CD4-positive, alpha-beta memory T cell (primary cell): ENCODE measurements around the gene PSMD14. TPM values are rescaled to one million over a fixed set of nuclear protein-coding genes. Genes with fewer than 3 reads are reported as not detected.
A peak's percentile ranks its signal among the peaks of the same experiment; 100 is the strongest.

ENCODE experiments used
- CTCF ChIA-PET: fragments of 350-600 bp; sonication (Branson Sonifier 250); formaldehyde crosslinking; loops from one replicate; lab custom pipeline; 2021; ENCODE audit warnings: inconsistent platforms; ENCODE audit not compliant: partially characterized antibody; lab: Charles Lee
- POLR2A ChIA-PET: fragments of 350-600 bp; sonication (Branson Sonifier 250); formaldehyde crosslinking; loops from one replicate; lab custom pipeline; 2021; ENCODE audit not compliant: partially characterized antibody; lab: Charles Lee
- DNase-seq, 5 donors: peaks; one replicate each; pipeline versions ENCODE4 v3.0.0 to v3.0.0-alpha.2; 2020 to 2022; ENCODE audit warnings: mixed read lengths in 1 of 5
- H3K27ac ChIP-seq: one replicate; pipeline ENCODE4 v1.7.0; 2013; ENCODE audit warnings: low read depth, low read length
- H3K27me3 ChIP-seq: 2 replicates; pipeline ENCODE4 v1.7.0; 2013; ENCODE audit warnings: mild to moderate bottlenecking, low read length, moderate library complexity; ENCODE audit not compliant: insufficient read depth
- H3K36me3 ChIP-seq: 2 replicates; pipeline ENCODE4 v1.7.0; 2013; ENCODE audit warnings: mild to moderate bottlenecking, low read length, moderate library complexity; ENCODE audit not compliant: insufficient read depth
- H3K4me1 ChIP-seq: 2 replicates; pipeline ENCODE4 v1.7.0; 2013; ENCODE audit warnings: mild to moderate bottlenecking, low read length, moderate library complexity; ENCODE audit not compliant: insufficient read depth
- H3K4me3 ChIP-seq, 2 donors: one replicate each; pipeline ENCODE4 v1.7.0; 2013; ENCODE audit warnings: low read length in 2 of 2, mild to moderate bottlenecking in 1 of 2
- H3K9me3 ChIP-seq, 2 donors: one replicate each; pipeline ENCODE4 v1.7.0; 2013; ENCODE audit warnings: low read length in 2 of 2, control low read depth in 1 of 2; ENCODE audit not compliant: control insufficient read depth in 1 of 2
- H3K27ac Mint-ChIP-seq, 7 donors: one replicate each; pipeline ENCODE4 v1.8.0; 2020 to 2021; ENCODE audit warnings: mixed read lengths in 7 of 7, mild to moderate bottlenecking in 6 of 7, inconsistent platforms in 3 of 7, moderate library complexity in 3 of 7
- H3K27me3 Mint-ChIP-seq, 2 donors: one replicate each; pipeline ENCODE4 v1.8.0; 2020 to 2021; ENCODE audit warnings: mixed read lengths in 2 of 2
- H3K36me3 Mint-ChIP-seq, 2 donors: one replicate each; pipeline ENCODE4 v1.8.0; 2020 to 2021; ENCODE audit warnings: mixed read lengths in 2 of 2, inconsistent platforms in 1 of 2, mild to moderate bottlenecking in 1 of 2
- H3K4me1 Mint-ChIP-seq, 4 donors: one replicate each; pipeline ENCODE4 v1.8.0; 2020 to 2021; ENCODE audit warnings: mixed read lengths in 4 of 4, mild to moderate bottlenecking in 1 of 4
- H3K4me3 Mint-ChIP-seq, 8 donors: one replicate each; pipeline ENCODE4 v1.8.0; 2020 to 2021; ENCODE audit warnings: mixed read lengths in 8 of 8, mild to moderate bottlenecking in 7 of 8, moderate library complexity in 6 of 8, inconsistent platforms in 3 of 8
- H3K9me3 Mint-ChIP-seq, 8 donors: one replicate each; pipeline ENCODE4 v1.8.0; 2020 to 2021; ENCODE audit warnings: mixed read lengths in 8 of 8, mild to moderate bottlenecking in 5 of 8, inconsistent platforms in 3 of 8, moderate library complexity in 1 of 8
- intact Hi-C: fragments of 100-400 bp; cut with micrococcal nuclease; formaldehyde crosslinking; loops from one replicate; pipeline ENCODE4 v1.15.1; 2023
- polyA plus RNA-seq, 2 donors: library from polyadenylated mRNA; unstranded; fragments of 300-500 nt; fragmentation: Illumina TruSeq; gene quantifications; one replicate each; pipeline ENCODE4 v1.2.3, GENCODE V29; 2021
- total RNA-seq, 2 experiments: library from RNA; stranded (reverse); gene quantifications; one replicate each; pipeline ENCODE4 v1.2.3, GENCODE V29; 2021

PSMD14 gene
- total and polyA plus RNA-seq, 4 experiments from 2014 or later: 14.1 to 95.4 (median 35.5) TPM

DNA sequence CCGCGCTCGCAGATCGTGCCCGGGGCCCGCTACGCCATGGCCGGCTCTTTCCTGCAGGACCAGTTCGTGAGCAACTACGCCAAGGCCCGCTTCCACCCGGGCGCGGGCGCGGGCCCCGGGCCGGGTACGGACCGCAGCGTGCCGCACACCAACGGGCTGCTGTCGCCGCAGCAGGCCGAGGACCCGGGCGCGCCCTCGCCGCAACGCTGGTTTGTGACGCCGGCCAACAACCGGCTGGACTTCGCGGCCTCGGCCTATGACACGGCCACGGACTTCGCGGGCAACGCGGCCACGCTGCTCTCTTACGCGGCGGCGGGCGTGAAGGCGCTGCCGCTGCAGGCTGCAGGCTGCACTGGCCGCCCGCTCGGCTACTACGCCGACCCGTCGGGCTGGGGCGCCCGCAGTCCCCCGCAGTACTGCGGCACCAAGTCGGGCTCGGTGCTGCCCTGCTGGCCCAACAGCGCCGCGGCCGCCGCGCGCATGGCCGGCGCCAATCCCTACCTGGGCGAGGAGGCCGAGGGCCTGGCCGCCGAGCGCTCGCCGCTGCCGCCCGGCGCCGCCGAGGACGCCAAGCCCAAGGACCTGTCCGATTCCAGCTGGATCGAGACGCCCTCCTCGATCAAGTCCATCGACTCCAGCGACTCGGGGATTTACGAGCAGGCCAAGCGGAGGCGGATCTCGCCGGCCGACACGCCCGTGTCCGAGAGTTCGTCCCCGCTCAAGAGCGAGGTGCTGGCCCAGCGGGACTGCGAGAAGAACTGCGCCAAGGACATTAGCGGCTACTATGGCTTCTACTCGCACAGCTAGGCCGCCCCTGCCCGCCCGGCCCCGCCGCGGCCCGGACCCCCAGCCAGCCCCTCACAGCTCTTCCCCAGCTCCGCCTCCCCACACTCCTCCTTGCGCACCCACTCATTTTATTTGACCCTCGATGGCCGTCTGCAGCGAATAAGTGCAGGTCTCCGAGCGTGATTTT, 115.5 kb downstream of the PSMD14 start:
- peaks cover 77% of the 10 kb centered on the region for H3K27me3 ChIP-seq
- no peak overlapping the region for H3K27ac ChIP-seq
- Mint-ChIP-seq H3K9me3 (peaks cover 0 to 39% (median 17%) of the 10 kb centered on the region in 8 donors), H3K4me1 (peaks cover 16 to 49% (median 32%) of the 10 kb centered on the region in 4 donors), H3K27me3 (peaks cover 68 to 79% of the 10 kb centered on the region in 2 donors), H3K4me3 (peak overlapping the region; percentile 68 to 90 (median 76)), H3K27ac (peak overlapping the region in 3 of 7 donors; percentile 56 to 61 (median 56)), H3K36me3 (peaks cover 0 to 3% of the 10 kb centered on the region in 2 donors)
- peak in 2 of 5 donors; percentile 6 to 22 for DNase-seq
- no peaks in the 10 kb centered on the region for H3K36me3 ChIP-seq
- ChIA-PET CTCF (no interaction called here), POLR2A (no interaction called here)
- intact Hi-C loops: no loop called here
- peaks cover 25% of the 10 kb centered on the region for H3K4me1 ChIP-seq
- H3K9me3 ChIP-seq: no peaks in the 10 kb centered on the region
- no peak overlapping the region for H3K4me3 ChIP-seq

DNA sequence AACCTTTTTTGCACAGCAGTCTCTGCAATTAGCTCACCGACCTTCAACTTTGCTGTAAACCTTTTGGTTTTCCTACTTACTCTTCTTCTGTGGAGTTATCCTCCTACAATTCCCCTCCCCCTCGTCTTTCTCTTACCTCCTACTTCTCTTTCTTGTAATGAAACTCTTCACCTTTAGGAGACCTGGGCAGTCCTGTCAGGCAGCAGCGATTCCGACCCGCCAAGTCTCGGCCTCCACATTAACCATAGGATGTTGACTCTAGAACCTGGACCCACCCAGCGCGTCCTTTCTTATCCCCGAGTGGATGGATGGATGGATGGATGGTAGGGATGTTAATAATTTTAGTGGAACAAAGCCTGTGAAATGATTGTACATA, 116.2 kb downstream of the PSMD14 start:
- Histone ChIP-seq H3K36me3 (no peaks in the 10 kb centered on the region), H3K27ac (no peak overlapping the region), H3K9me3 (no peaks in the 10 kb centered on the region), H3K4me3 (no peak overlapping the region), H3K27me3 (peaks cover 78% of the 10 kb centered on the region), H3K4me1 (peaks cover 18% of the 10 kb centered on the region)
- peak overlapping the region; percentile 68 to 90 (median 75) for H3K4me3 Mint-ChIP-seq
- peaks cover 13 to 42% (median 26%) of the 10 kb centered on the region in 4 donors for H3K4me1 Mint-ChIP-seq
- ChIA-PET POLR2A (no interaction called here), CTCF (no interaction called here)
- peaks cover 0 to 41% (median 18%) of the 10 kb centered on the region in 8 donors for H3K9me3 Mint-ChIP-seq
- intact Hi-C loops: no loop called here
- peak overlapping the region in 4 of 7 donors; percentile 14 to 56 (median 36) for H3K27ac Mint-ChIP-seq
- peaks cover 0 to 3% of the 10 kb centered on the region in 2 donors for H3K36me3 Mint-ChIP-seq
- peaks cover 67 to 78% of the 10 kb centered on the region in 2 donors for H3K27me3 Mint-ChIP-seq
- DNase-seq: no peak

DNA sequence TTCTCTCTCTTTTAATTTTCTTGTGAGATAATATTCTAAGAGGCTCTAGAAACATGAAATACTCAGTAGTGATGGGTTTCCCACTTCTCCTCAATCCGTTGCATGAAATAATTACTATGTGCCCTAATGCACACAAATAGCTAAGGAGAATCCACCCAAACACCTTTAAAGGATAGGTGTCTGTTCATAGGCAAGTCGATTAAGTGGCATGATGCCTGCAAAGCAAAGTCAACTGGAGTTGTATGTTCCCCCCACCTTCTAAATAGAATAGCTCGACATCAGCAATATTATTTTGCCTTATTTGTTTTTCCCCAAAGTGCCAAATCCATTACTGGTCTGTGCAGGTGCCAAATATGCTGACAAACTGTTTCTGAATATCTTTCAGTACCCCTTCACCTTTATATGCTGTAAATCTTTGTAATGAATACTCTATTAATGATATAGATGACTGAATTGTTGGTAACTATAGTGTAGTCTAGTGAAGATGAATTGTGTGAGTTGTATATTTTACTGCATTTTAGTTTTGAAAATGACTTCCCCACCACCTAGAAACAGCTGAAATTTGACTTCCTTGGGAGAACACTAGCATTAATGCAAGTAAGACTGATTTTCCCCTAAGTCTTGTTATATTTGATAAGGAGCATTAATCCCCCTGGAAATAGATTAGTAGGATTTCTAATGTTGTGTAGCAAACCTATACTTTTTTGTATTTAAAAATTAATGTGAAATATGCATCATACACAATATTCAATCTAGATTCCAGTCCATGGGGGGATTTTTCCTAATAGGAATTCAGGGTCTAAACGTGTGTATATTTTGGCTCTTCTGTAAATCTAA, 116.9 kb downstream of the PSMD14 start:
- Histone ChIP-seq H3K9me3 (no peaks in the 10 kb centered on the region), H3K36me3 (no peaks in the 10 kb centered on the region), H3K27me3 (peaks cover 73% of the 10 kb centered on the region), H3K4me3 (no peak overlapping the region), H3K27ac (no peak overlapping the region), H3K4me1 (peaks cover 18% of the 10 kb centered on the region)
- Mint-ChIP-seq H3K4me3 (peak overlapping the region in 7 of 8 donors; percentile 68 to 90 (median 76)), H3K36me3 (peaks cover 0 to 3% of the 10 kb centered on the region in 2 donors), H3K9me3 (peaks cover 0 to 41% (median 18%) of the 10 kb centered on the region in 8 donors), H3K4me1 (peaks cover 13 to 41% (median 26%) of the 10 kb centered on the region in 4 donors), H3K27me3 (peaks cover 66 to 77% of the 10 kb centered on the region in 2 donors), H3K27ac (peak overlapping the region in 3 of 7 donors; percentile 15 to 65 (median 36))
- intact Hi-C loops: no loop called here
- CTCF ChIA-PET: no interaction called here
- no peak for DNase-seq
- POLR2A ChIA-PET: no interaction called here

DNA sequence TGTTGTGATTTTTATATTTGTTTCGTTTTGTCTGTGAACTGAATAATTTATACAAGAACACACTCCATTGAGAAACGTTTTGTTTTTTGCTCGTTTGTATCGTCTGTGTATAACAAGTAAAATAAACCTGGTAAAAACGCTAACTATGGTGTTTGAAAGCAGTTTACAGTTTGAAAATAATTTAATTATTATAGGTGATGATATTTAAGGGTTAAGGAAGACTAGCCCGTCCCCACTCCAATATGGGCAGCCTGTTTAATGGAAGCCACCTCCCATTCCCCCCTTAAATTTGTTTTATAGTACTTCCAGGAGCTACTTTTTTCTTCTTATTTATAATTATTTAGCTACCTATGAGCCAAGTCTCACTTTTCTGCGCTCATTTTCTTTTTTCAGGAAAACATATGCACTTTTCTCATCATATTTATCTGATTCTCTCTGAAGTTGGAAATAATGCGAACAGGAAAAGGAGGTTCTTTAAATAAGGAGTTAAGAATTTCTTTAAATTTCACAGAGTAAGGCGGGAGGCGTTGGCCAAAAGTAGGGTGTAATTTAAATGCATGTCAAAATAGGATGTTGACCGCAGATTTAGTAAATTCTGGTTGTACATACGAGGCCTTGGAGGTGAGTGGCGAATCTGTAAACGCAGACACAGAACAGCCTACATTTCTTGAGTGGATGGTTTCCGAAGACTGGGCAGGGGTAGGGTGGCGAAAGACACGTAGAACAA, 117.7 kb downstream of the PSMD14 start:
- POLR2A ChIA-PET: interaction anchor here (0.7 kb wide), 1 partner anchor 15 kb away, joined by 3 read pairs; no protein-coding TSS in a partner anchor
- Histone ChIP-seq H3K27ac (no peak overlapping the region), H3K27me3 (peaks cover 66% of the 10 kb centered on the region), H3K36me3 (no peaks in the 10 kb centered on the region), H3K4me1 (peaks cover 18% of the 10 kb centered on the region), H3K9me3 (no peaks in the 10 kb centered on the region), H3K4me3 (no peak overlapping the region)
- H3K4me1 Mint-ChIP-seq: peaks cover 13 to 41% (median 26%) of the 10 kb centered on the region in 4 donors
- peak overlapping the region in 2 of 7 donors; percentile 35 to 56 for H3K27ac Mint-ChIP-seq
- peaks cover 66 to 77% of the 10 kb centered on the region in 2 donors for H3K27me3 Mint-ChIP-seq
- CTCF ChIA-PET: no interaction called here
- peaks cover 0 to 37% (median 15%) of the 10 kb centered on the region in 8 donors for H3K9me3 Mint-ChIP-seq
- no peak for DNase-seq
- peaks cover 0 to 3% of the 10 kb centered on the region in 2 donors for H3K36me3 Mint-ChIP-seq
- intact Hi-C loops: no loop called here
- H3K4me3 Mint-ChIP-seq: peak overlapping the region in 4 of 8 donors; percentile 25 to 47 (median 46)

DNA sequence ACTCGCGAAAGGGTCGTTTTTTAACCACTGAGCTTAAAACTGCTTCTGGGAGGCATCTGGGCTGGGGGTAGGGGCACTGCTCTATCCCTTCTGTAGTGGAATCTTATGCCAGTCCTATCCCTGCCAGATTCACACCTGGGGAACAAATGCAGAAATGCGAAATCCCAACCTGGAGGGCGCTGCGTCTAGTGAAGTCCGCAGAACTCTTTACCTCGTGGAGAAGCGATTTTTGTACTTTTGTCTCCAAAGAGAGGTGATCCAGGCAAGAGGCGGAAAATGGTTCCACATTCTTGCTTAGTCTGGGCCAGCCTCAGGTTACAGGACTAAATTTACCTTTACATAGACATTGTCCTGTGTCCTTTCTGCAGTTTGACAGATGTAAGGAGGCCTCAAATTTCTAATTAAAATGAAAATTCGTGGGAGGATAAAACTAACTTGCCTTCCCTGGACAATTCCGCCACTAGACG, 118.3 kb downstream of the PSMD14 start:
- H3K4me3 ChIP-seq: no peak overlapping the region
- DNase-seq: peak in 2 of 5 donors; percentile 8 to 17
- intact Hi-C loops: no loop called here
- peaks cover 61% of the 10 kb centered on the region for H3K27me3 ChIP-seq
- peaks cover 13 to 41% (median 26%) of the 10 kb centered on the region in 4 donors for H3K4me1 Mint-ChIP-seq
- peaks cover 66 to 74% of the 10 kb centered on the region in 2 donors for H3K27me3 Mint-ChIP-seq
- peaks cover 0 to 3% of the 10 kb centered on the region in 2 donors for H3K36me3 Mint-ChIP-seq
- H3K9me3 Mint-ChIP-seq: peaks cover 0 to 37% (median 15%) of the 10 kb centered on the region in 8 donors
- CTCF ChIA-PET: no interaction called here
- no peaks in the 10 kb centered on the region for H3K36me3 ChIP-seq
- peaks cover 18% of the 10 kb centered on the region for H3K4me1 ChIP-seq
- peak overlapping the region in 3 of 7 donors; percentile 25 to 56 (median 35) for H3K27ac Mint-ChIP-seq
- no peak overlapping the region for H3K27ac ChIP-seq
- peak overlapping the region; percentile 46 to 72 (median 58) for H3K4me3 Mint-ChIP-seq
- no peaks in the 10 kb centered on the region for H3K9me3 ChIP-seq
- POLR2A ChIA-PET: interaction anchor here (0.7 kb wide), 1 partner anchor 16 kb away, joined by 3 read pairs; no protein-coding TSS in a partner anchor

DNA sequence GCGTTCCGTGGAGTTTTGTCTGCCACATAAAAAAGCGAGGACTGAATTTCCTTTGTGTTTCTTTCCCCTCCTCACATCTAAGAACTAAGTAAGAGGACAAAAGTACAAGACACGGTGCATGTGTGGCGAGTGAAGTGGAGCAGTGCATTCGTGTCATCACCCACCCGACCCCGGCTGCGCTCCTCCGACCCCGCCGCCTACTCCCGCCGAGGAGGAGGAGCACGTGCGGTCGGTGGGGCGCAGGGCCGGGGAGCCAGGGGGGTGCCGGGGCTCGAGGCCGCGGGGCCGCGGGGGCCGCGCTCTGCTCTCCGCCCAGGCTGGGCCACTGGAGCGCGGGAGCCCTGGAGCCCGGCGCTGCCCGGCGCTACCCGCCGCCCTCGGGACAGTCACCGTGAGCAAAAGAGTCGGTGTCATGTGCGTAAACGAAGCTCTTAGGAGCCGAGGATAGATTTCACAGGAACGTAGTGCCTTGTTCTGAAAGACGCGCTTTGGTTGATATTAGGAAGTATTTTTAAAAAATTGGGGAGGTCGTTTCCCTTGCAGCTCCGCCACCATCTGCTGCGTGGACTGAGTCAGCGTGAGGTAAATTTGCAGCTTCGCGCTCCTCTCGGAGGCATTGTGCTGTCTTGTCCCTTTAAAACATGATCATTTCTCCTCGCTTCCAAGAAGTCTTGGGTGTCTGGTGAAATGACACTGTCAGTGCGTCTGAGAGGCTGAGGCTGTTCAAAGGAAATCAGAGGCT, 118.9 kb downstream of the PSMD14 start:
- peak in 2 of 5 donors; percentile 6 to 18 for DNase-seq

More for the DNA sequence above, 118.9 kb downstream of the PSMD14 start:
- ChIA-PET CTCF (no interaction called here), POLR2A (no interaction called here)
- peaks cover 18% of the 10 kb centered on the region for H3K4me1 ChIP-seq
- H3K27me3 ChIP-seq: peaks cover 55% of the 10 kb centered on the region
- H3K27me3 Mint-ChIP-seq: peaks cover 67 to 73% of the 10 kb centered on the region in 2 donors
- H3K36me3 Mint-ChIP-seq: peaks cover 0 to 3% of the 10 kb centered on the region in 2 donors
- peak overlapping the region; percentile 51 to 83 (median 72) for H3K4me3 Mint-ChIP-seq
- H3K27ac Mint-ChIP-seq: peak overlapping the region in 4 of 7 donors; percentile 15 to 76 (median 55)
- H3K9me3 Mint-ChIP-seq: peaks cover 0 to 37% (median 14%) of the 10 kb centered on the region in 8 donors
- H3K27ac ChIP-seq: no peak overlapping the region
- no peaks in the 10 kb centered on the region for H3K36me3 ChIP-seq
- peak overlapping the region in 1 of 2 donors; percentile 1 for H3K4me3 ChIP-seq
- intact Hi-C loops: no loop called here
- no peaks in the 10 kb centered on the region for H3K9me3 ChIP-seq
- peaks cover 13 to 41% (median 26%) of the 10 kb centered on the region in 4 donors for H3K4me1 Mint-ChIP-seq
